Kidney glomerular epithelial cell (primary cell): Measurements from ENCODE around the gene CD63.
A peak's percentile ranks its signal among the peaks of the same experiment; 100 is the strongest.

Experiments
- DNase-seq: peaks from one replicate; lab custom pipeline; 2025; lab: John Stamatoyannopoulos, UW

CD63 gene

DNA sequence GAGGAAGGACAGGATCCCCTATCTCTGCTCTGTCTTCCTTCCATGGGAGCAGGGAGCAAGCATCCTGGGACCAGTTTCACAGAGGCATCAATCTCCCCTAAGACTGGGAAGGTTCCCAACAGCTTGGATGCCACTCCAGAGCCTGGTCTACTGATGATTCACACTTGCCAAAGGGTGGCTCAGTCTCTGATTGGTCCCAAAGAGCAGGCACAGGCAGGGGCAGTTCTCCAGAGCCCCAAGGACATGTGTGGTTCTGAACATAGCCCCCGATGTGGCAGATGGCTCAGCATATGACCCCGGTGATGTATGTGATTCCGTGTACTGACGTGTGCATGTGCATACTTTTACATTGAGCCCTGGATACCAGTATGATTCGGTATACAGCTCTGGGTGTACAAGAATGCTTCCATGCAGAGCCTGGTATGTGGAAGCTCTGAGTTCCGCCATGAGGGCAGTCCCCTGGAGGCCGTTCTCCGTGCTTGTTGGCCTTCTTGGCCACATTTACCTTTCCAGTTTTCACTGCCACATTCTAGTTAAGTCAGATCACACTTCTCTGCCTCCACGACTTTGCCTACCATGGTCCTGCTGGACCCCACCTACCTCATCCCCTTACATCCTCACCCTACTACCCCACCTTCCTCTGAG lies 42.3 kb downstream of the CD63 start:
- DNase-seq: no peak

GRCh38 chr12:55685671-55686070 lies 43.1 kb downstream of the CD63 start:
- DNase-seq: no peak

DNA sequence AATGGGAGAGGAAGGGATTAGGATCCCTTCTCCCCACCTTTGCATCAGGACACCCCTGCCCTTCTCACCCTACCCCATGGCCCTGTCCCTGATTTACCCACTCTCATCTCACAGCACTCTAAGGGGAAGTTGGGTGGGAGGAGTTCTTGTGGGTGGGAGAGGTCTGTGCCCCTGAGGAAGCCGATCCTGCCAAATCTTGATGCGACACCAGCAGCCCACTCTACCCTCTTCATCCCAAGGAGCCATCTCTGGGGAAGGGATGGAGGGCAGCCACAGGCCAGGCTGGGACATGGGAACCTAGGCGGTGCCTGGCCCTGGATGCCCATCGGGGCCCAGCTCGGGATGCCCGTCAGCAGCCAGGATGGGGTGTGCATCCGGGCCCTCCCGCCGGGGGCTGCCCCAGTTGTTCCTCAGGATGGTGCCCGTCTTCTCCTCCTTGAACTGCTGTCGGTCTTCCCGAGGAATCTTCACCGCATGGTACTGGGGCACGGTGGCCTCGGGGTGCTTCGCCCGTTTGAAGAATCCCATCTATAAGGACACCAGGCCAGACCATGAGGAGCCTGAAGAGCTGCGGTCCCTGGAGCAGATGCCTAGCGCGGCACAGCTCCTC lies 43.9 kb downstream of the CD63 start:
- no peak for DNase-seq

- no peak for DNase-seq
Observed at GRCh38 chr12:55683676-55684075, 45.1 kb downstream of the CD63 start.

DNA sequence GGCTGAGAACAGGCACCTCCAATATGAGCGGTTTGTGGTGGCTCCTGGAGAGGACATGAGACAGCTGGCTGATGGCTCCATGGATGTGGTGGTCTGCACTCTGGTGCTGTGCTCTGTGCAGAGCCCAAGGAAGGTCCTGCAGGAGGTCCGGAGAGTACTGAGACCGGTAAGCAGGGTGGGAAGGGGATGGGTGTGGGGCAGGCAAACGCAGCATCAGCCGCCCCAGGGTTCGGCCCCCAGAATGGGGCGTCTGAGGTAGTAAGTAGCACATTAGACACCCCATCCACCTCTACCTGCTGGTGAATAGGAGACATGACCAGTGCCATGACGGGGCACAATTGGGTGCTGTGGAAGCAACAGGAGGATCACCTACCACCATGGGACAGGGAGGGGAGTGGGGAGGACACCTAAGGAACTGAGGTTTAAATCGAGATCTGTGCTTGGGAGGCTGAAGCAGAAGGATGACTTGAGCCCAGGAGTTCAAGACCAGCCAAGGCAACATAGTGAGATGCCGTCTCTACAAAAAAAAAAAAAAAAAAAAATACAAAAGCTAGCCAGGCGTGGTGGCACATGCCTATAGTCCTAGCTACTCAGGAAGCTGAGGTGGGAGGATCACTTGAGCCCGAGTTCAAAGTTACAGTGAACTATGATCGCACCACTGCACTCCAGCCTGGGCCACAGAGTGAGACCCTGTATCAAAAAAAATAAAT lies 46.6 kb downstream of the CD63 start:
- no peak for DNase-seq

DNA sequence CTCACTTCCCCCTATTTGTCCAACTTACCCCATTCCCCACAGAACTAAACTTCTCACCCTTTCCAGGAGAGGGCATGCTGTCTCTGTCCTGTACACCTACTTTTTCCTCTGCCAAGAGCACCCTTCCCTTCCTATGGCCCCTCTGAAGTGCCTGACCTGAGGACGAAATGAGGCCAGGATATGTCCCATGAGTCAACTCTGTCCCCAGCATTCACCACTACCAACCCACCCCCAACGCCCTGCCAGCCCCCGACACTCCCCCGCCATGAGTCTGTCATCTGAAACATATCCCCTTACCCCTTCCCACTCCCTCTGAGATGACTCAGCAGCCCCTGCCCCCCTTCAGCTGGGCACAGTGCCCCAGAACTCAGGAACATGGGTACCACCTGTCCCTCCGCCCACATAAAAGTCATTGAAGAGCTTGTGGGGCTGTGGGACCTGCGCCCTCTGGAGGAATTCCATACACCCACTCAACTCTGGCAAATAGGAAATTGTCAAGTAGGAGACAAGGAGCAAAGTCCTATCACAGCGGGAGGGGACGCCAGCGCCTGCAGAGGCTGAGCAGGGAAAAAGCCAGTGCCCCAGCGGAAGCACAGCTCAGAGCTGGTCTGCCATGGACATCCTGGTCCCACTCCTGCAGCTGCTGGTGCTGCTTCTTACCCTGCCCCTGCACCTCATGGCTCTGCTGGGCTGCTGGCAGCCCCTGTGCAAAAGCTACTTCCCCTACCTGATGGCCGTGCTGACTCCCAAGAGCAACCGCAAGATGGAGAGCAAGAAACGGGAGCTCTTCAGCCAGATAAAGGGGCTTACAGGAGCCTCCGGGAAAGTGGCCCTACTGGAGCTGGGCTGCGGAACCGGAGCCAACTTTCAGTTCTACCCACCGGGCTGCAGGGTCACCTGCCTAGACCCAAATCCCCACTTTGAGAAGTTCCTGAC lies 47.4 kb downstream of the CD63 start:
- DNase-seq: peak; percentile 77

GRCh38 chr12:55679691-55680090 lies 49.1 kb downstream of the CD63 start:
- no peak for DNase-seq

GRCh38 chr12:55676707-55677106 lies 52.1 kb downstream of the CD63 start:
- DNase-seq: no peak

DNA sequence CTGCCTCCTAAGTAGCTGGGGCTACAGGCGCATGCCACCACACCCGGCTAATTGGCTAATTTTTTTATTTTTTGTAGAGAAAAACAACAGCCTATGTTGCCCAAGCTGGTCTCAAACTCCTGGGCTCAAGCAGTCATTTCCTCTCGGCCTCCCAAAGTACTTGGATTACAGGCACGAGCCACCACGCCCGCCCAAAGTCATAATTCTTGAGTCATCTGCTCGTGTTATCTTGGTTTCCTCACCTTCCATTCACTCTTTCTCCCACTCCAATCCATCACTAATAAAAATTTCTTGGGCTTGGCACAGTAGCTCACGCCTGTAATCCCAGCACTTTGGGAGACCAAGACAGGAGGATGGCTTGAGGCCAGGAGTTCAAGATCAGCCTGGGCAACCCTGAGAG lies 53.1 kb downstream of the CD63 start:
- DNase-seq: no peak
